Dendritic cell treated with granulocyte-macrophage colony-stimulating factor and Interleukin-4, amounts not matched to agents 40 ng/mL and 50 ng/mL, for 4 days (primary cell): ENCODE results near the gene EYA3.

Source experiments
- H3K27ac Mint-ChIP-seq: one replicate; pipeline ENCODE4 v1.8.0; 2022; ENCODE audit warnings: mild to moderate bottlenecking, mixed read lengths
- H3K27me3 Mint-ChIP-seq: one replicate; pipeline ENCODE4 v1.8.0; 2022; ENCODE audit warnings: mild to moderate bottlenecking, mixed read lengths
- H3K36me3 Mint-ChIP-seq: one replicate; pipeline ENCODE4 v1.8.0; 2022; ENCODE audit warnings: low read depth, mixed read lengths
- H3K4me1 Mint-ChIP-seq: one replicate; pipeline ENCODE4 v1.8.0; 2022; ENCODE audit warnings: low read depth, mixed read lengths
- H3K4me3 Mint-ChIP-seq: one replicate; pipeline ENCODE4 v1.8.0; 2022; ENCODE audit warnings: mild to moderate bottlenecking, moderate library complexity, mixed read lengths
- H3K9me3 Mint-ChIP-seq: one replicate; pipeline ENCODE4 v1.8.0; 2022; ENCODE audit warnings: mixed read lengths
- intact Hi-C: fragments of 100-400 bp; cut with micrococcal nuclease; formaldehyde crosslinking; loops from one replicate; pipeline ENCODE4 v1.15.0; 2022

EYA3 gene

DNA sequence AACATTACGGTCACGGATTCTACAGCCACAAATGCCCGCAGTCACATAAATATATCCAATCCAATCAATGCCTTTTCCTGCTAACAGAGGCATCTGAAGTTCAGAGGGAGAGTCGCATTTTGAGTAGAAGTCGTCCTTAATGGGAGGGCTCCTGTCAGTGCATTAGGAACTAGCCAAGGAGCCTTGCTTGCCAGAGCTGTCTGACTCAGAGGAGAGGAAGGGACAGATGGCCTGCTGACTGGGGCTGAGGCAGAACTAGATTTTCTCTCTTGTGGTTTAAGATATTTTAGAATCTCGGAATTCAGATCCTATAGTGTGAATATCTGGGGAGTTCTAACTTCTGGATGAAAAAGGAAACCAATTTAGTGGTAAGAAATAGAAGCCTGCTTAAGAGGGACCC lies 118.0 kb downstream of the EYA3 start:
- H3K9me3 Mint-ChIP-seq, result no peaks in the 10 kb centered on the region
- H3K36me3 Mint-ChIP-seq, result peaks cover 82% of the 10 kb centered on the region

DNA sequence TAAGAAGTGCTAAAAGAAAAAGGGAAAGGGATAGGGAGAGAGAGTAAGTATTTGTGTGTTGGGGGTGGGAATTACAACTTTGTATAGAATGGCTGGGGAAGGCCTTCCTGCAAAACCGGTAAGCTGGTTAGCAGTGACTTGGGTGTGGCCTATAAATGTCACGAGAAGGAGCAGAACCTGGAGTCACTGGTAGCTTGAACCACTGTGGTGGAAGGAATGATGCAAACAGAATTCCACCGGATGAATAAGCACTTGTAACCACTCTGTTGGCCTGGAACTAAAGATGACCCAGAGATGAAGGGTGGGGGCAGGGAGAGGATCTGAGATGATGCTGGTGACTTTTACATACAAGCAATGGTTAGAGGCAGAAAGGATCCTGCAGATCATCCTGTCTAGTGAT lies 119.7 kb downstream of the EYA3 start:
- Mint-ChIP-seq H3K27ac (no peak overlapping the region), H3K27me3 (no peaks in the 10 kb centered on the region), H3K36me3 (peaks cover 86% of the 10 kb centered on the region), H3K4me3 (no peak overlapping the region), H3K4me1 (peaks cover 15% of the 10 kb centered on the region), H3K9me3 (no peaks in the 10 kb centered on the region)
- intact Hi-C loops, result no loop called here

More for the DNA sequence above, 118.0 kb downstream of the EYA3 start:
- no peak overlapping the region for H3K4me3 Mint-ChIP-seq
- intact Hi-C loops, result no loop called here
- H3K27ac Mint-ChIP-seq, result no peak overlapping the region
- H3K4me1 Mint-ChIP-seq, result peaks cover 15% of the 10 kb centered on the region
- H3K27me3 Mint-ChIP-seq, result no peaks in the 10 kb centered on the region

DNA sequence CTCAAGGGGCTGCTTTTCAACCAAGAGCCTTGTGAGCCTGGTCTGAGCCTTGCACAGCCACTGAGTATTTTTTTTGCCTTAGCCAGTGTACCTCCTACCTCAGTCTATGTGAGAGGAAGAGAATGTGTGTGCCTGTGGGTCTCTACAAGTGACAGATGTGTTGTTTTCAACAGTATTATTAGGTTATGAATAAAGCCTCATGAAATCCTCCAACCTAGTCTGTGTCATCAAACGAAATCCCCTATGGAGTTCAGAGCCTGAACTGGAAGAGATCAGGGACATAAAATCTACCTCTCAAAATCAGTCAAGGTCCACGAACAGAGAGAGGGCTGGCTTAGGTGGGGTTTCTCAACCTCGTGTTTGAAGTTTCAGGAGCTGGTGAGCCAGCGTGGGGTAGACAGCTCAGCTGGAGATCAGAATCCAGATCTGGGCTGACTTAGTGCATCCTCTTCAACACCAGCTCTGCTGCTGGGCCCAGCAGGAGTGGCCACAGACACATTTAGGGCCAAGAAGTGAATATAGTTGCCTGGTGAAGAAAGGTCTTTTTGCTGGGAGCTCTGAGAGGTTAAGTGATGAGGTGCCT lies 120.4 kb downstream of the EYA3 start:
- Mint-ChIP-seq H3K27me3 (no peaks in the 10 kb centered on the region), H3K4me3 (no peak overlapping the region), H3K36me3 (peaks cover 87% of the 10 kb centered on the region), H3K27ac (no peak overlapping the region), H3K4me1 (peaks cover 15% of the 10 kb centered on the region), H3K9me3 (no peaks in the 10 kb centered on the region)
- intact Hi-C loops, result no loop called here

DNA sequence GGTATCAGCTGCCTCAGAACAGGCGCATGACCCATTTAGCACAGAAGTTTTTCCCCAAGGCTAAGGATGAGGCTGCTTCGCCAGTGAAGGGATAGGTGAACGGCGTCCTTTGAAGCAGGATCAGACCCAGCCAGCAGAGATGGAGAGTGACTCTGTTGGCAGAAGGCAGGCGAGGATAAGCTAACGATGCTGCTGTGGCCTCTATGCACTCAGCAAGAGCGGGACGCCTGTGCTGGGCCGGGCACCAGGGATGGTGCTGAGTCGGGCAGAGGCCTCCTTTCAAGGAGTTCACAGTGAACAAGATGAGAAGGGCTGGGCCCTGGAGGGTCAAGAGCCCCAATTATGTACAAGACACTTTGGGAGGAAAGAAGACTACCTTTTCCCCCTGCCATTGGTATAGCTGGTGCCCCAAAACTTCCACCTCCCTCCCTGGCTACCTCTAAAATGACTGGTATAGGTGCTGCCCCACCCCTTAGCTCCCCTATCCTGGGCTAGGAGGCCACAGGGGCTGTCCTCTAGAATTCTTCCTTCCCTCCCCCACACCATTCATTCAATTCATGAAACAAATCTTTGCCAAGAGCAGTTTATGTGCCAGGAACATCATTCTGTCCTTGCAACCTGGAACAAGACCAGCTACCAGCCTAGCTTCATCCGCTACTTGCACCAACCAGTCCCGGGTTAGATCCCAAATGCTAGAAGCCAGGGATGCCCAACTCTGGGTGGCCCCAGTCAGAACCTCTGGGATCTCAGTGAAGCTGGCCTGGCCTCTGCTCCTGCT lies 121.1 kb downstream of the EYA3 start:
- peaks cover 15% of the 10 kb centered on the region for H3K4me1 Mint-ChIP-seq
- peaks cover 85% of the 10 kb centered on the region for H3K36me3 Mint-ChIP-seq
- no peak overlapping the region for H3K4me3 Mint-ChIP-seq
- intact Hi-C loops, result no loop called here
- H3K27me3 Mint-ChIP-seq, result no peaks in the 10 kb centered on the region
- no peak overlapping the region for H3K27ac Mint-ChIP-seq
- H3K9me3 Mint-ChIP-seq, result no peaks in the 10 kb centered on the region

DNA sequence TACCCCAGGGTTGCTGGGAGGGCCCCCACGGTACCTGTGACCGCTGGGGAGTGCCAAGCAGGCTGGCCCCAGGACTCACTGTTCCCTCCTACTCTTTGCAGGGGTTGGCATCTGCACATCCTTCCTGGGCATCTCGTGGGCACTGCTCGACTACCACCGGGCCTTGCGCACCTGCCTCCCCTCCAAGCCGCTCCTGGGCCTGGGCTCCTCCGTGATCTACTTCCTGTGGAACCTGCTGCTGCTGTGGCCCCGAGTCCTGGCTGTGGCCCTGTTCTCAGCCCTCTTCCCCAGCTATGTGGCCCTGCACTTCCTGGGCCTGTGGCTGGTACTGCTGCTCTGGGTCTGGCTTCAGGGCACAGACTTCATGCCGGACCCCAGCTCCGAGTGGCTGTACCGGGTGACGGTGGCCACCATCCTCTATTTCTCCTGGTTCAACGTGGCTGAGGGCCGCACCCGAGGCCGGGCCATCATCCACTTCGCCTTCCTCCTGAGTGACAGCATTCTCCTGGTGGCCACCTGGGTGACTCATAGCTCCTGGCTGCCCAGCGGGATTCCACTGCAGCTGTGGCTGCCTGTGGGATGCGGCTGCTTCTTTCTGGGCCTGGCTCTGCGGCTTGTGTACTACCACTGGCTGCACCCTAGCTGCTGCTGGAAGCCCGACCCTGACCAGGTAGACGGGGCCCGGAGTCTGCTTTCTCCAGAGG lies 121.9 kb downstream of the EYA3 start:
- intact Hi-C loops, result no loop called here
- H3K27ac Mint-ChIP-seq, result no peak overlapping the region
- no peaks in the 10 kb centered on the region for H3K27me3 Mint-ChIP-seq
- H3K36me3 Mint-ChIP-seq, result peaks cover 78% of the 10 kb centered on the region
- peaks cover 21% of the 10 kb centered on the region for H3K4me1 Mint-ChIP-seq
- H3K4me3 Mint-ChIP-seq, result no peak overlapping the region
- H3K9me3 Mint-ChIP-seq, result no peaks in the 10 kb centered on the region

DNA sequence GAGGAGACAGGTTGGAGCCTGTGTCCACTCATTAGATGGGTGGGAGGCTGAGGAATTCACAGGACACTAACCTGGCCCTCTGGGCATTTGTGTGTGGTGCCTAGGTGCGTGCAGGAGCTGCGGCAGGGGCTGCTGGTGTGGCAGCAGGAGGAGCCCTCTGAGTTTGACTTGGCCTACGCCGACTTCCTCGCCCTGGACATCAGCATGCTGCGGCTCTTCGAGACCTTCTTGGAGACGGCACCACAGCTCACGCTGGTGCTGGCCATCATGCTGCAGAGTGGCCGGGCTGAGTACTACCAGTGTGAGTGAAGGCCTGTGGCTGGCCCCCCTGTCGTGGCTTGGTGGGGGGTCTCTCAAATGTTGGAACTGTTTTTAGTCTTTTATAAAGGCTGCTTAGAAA lies 125.0 kb downstream of the EYA3 start:
- H3K4me3 Mint-ChIP-seq, result no peak overlapping the region
- peaks cover 29% of the 10 kb centered on the region for H3K4me1 Mint-ChIP-seq
- no peaks in the 10 kb centered on the region for H3K27me3 Mint-ChIP-seq
- H3K27ac Mint-ChIP-seq, result no peak overlapping the region
- intact Hi-C loops, result no loop called here
- peaks cover 59% of the 10 kb centered on the region for H3K36me3 Mint-ChIP-seq
- no peaks in the 10 kb centered on the region for H3K9me3 Mint-ChIP-seq

DNA sequence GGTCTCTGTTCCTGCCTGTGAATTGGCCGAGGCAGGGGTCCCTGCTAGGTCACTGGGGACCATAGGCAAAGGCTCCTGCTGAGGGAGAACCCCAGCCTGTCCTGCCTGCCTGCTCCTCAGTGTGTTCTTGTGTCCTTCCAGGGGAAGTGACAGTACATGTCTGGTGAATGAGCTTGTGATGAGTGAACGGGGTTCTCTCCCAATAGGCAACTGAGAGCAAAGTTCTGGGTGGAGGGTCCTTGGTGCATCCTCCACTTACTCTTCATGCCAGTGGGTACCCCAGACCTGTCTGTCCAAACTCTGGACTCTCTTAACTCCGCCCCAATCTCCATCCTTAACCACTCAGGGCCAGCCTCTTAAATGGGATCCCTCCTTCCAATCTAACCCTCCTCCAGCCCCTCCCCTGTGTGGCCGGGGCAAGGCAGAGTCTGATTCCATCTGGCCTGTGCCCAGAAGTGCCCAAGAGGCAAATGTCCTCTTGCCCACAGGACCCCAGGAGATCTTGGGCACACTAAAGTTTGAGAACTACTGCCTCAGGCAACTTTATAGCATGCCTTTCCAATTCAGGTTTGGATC lies 126.7 kb downstream of the EYA3 start:
- H3K4me1 Mint-ChIP-seq, result peaks cover 25% of the 10 kb centered on the region
- H3K27ac Mint-ChIP-seq, result peak overlapping the region; percentile 52
- H3K27me3 Mint-ChIP-seq, result no peaks in the 10 kb centered on the region
- intact Hi-C loops, result no loop called here
- no peak overlapping the region for H3K4me3 Mint-ChIP-seq
- no peaks in the 10 kb centered on the region for H3K9me3 Mint-ChIP-seq
- H3K36me3 Mint-ChIP-seq, result peaks cover 42% of the 10 kb centered on the region

DNA sequence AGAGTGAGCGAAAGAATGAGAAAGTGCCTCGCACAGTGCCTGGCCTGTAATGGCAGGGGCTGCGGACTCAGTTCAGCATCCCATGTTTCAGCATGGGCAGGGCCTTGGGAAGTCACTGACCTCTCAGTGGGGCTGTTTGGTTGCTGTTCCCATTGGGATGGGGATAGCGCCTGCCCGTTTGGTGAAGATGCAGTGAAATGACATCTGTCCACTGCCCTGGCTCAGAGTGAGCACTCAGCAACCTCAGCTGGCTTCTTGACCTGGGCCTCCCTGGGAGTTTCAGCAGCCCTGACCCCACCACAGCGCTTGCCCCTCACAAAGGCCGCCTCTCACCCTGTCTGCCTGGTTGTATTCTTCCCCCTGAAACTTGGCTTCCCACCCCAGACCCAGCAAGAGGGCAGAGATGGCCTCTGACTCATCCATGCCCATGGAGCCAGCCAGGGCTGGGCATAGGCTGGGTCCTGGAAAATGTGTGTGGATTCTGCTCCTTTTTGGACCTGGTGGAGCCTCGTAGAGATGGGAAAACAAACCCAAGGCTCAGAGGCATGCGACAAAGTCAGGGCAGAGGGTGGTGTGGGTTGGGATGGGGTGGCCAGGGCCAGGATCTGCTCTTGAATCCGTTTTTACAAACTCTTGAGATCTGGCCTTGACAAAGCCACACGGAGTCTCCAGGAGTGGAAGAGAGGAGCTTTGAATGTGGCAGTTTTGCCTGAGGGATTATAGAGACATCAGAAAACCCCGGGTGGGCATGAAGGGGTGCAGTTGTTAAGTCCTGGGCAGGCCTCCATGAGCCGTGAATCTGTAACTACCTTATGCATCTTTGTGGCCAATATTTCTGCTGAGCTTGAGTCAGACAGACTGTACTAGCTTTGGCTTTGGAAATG lies 127.4 kb downstream of the EYA3 start:
- intact Hi-C loops, result no loop called here
- Mint-ChIP-seq H3K4me1 (peaks cover 25% of the 10 kb centered on the region), H3K27ac (peak overlapping the region; percentile 52), H3K36me3 (peaks cover 35% of the 10 kb centered on the region), H3K9me3 (no peaks in the 10 kb centered on the region), H3K4me3 (peak overlapping the region; percentile 75), H3K27me3 (no peaks in the 10 kb centered on the region)

DNA sequence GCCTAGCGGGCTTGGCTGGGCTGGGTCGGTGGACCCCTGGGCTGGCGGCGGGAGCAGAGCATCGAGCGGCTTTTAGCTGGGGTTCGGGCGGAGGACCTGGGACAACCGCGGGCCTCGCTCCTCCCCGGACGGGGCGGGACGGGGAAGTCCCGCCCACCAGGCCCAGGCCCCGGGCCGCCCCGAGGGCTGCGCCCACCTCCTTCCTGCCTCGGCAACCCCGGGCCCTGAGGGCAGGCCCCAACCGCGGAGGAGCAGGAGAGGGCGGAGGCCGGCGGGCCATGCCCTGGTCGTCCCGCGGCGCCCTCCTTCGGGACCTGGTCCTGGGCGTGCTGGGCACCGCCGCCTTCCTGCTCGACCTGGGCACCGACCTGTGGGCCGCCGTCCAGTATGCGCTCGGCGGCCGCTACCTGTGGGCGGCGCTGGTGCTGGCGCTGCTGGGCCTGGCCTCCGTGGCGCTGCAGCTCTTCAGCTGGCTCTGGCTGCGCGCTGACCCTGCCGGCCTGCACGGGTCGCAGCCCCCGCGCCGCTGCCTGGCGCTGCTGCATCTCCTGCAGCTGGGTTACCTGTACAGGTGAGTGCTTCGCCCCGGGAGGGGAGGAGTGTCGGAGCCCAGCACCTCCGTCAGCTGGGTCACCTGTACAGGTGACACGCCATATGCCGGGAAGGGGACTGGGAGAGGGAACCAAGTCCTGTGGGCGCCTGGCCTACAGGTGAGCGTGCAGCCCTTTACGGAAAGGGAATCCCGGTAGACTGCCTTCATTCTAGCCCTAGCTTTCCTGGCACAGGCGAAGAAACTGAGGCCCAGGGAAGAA lies 128.4 kb downstream of the EYA3 start, which contains the start of gene XKR8:
Gene XKR8, plus strand, starts transcription at position 182 of the 812 bp plus-strand sequence. Its CDS starts 97 bp downstream, at position 279.
- intact Hi-C loops, result no loop called here
- H3K27me3 Mint-ChIP-seq, result no peaks in the 10 kb centered on the region
- peak within 1 kb of the TSS; percentile 75 for H3K4me3 Mint-ChIP-seq
- H3K9me3 Mint-ChIP-seq, result no peaks in the 10 kb centered on the region
- peak within 1 kb of the TSS; percentile 74 for H3K27ac Mint-ChIP-seq
- H3K4me1 Mint-ChIP-seq, result peaks cover 30% of the 10 kb centered on the region
- peaks cover 25% of the 10 kb centered on the region for H3K36me3 Mint-ChIP-seq

DNA sequence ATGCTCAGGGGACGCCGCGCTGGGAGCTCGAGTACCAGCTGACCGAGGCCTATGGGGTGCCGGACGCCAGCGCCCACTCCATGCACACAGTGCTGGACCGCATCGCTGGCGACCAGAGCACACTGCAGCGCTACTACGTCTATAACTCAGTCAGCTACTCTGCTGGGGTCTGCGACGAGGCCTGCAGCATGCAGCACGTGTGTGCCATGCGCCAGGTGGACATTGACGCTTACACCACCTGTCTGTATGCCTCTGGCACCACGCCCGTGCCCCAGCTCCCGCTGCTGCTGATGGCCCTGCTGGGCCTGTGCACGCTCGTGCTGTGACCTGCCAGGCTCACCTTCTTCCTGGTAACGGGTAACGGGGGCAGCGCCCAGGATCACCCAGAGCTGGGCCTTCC lies 129.9 kb downstream of the EYA3 start:
- H3K27me3 Mint-ChIP-seq, result no peaks in the 10 kb centered on the region
- H3K4me3 Mint-ChIP-seq, result no peak overlapping the region
- H3K27ac Mint-ChIP-seq, result no peak overlapping the region
- no peaks in the 10 kb centered on the region for H3K9me3 Mint-ChIP-seq
- peaks cover 31% of the 10 kb centered on the region for H3K4me1 Mint-ChIP-seq
- H3K36me3 Mint-ChIP-seq, result peaks cover 11% of the 10 kb centered on the region
- intact Hi-C loops, result no loop called here

DNA sequence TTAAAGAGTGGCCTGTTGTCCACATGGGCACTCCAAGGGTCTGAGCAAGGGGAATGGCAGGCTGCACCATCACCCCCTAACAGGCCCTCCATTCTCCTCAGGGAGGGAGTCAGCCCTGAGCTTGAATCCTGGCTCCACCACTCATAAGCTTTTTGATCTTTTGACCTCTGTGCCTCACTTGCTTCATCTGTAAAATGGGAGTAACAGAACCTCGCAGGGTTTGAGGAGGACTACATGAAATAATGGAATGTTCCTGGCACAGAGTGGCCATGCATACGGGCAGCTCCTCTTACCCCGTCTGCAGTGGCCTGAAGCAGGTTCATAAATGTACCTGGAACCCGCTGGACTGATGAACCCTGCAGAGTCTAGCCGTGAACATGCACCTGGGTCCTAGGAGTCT lies 130.8 kb downstream of the EYA3 start:
- intact Hi-C loops, result no loop called here
- Mint-ChIP-seq H3K27me3 (no peaks in the 10 kb centered on the region), H3K4me1 (peaks cover 31% of the 10 kb centered on the region), H3K27ac (no peak overlapping the region), H3K9me3 (no peaks in the 10 kb centered on the region), H3K4me3 (no peak overlapping the region), H3K36me3 (peaks cover 2% of the 10 kb centered on the region)

DNA sequence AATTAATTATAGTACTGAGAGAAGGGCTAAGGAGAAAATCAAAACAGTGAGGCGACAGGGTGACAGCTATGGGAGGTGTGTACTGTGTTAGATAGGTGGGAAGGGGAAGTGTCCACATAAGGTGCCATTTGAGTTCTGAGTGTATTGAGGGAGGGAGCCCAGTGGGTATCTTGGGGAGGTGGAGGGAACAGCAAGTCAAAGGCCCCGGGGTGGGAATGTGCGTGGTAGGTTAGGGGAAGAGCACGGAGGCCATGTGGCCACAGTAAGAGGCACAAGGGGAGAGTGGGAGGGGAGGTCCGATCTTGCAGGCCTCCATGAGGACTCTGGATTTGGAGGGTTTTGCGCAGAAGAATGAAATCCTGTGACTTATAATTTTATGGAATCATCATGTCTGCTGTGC lies 131.6 kb downstream of the EYA3 start:
- no peak overlapping the region for H3K27ac Mint-ChIP-seq
- peaks cover 27% of the 10 kb centered on the region for H3K4me1 Mint-ChIP-seq
- no peaks in the 10 kb centered on the region for H3K36me3 Mint-ChIP-seq
- no peaks in the 10 kb centered on the region for H3K27me3 Mint-ChIP-seq
- H3K9me3 Mint-ChIP-seq, result no peaks in the 10 kb centered on the region
- no peak overlapping the region for H3K4me3 Mint-ChIP-seq
- intact Hi-C loops, result no loop called here

DNA sequence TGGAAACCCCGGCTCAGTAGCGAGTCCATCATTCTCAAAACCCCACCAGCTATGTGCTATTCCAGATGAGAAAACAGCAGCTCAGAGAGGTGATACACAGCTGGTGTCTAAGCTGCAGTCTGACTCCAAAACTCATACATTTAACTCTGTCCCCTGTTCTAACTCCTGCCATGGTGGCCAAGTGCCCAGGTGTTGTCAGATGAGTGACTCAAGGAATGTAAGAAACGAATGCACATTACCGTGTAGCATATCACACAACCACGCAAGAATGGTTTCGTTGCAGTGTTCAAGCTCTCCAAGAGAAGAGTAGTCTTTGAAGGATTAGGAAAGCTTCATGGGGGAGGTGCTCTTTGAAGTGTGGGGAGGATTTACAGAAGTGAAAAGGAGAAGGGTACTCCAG lies 133.3 kb downstream of the EYA3 start:
- H3K36me3 Mint-ChIP-seq, result no peaks in the 10 kb centered on the region
- no peak overlapping the region for H3K27ac Mint-ChIP-seq
- no peaks in the 10 kb centered on the region for H3K9me3 Mint-ChIP-seq
- peaks cover 14% of the 10 kb centered on the region for H3K4me1 Mint-ChIP-seq
- H3K4me3 Mint-ChIP-seq, result no peak overlapping the region
- intact Hi-C loops, result no loop called here
- no peaks in the 10 kb centered on the region for H3K27me3 Mint-ChIP-seq
